Left lung (tissue), 10 donors: ENCODE data around the gene APMAP. TPM values are rescaled to one million over a fixed set of nuclear protein-coding genes. Genes with fewer than 3 reads are reported as not detected.

Source experiments
- ATAC-seq: fragments of 200-7000 bp; cut with Tn5 transposase; one replicate; pipeline ENCODE4 v1.9.1; 2020; ENCODE audit warnings: moderate library complexity
- DNase-seq, 4 donors: peaks; one replicate each; pipeline ENCODE4 v3.0.0-alpha.2; 2013 to 2020
- H3K27ac ChIP-seq, 2 donors: fragments of 200-600 bp; sonication (generic) in 1 of 2; one replicate each; pipeline versions ENCODE4 v1.5.0 to v1.8.0; 2020 to 2021
- H3K27me3 ChIP-seq, 2 donors: fragments of 200-600 bp; sonication (generic) in 1 of 2; one replicate each; pipeline versions ENCODE4 v1.5.0 to v1.8.0; 2020 to 2021
- H3K36me3 ChIP-seq, 2 donors: fragments of 200-600 bp; sonication (generic) in 1 of 2; one replicate each; pipeline versions ENCODE4 v1.5.0 to v1.8.0; 2020 to 2021
- H3K4me1 ChIP-seq, 2 donors: fragments of 200-600 bp; one replicate each; pipeline ENCODE4 v1.8.0; 2021
- H3K4me3 ChIP-seq, 2 donors: fragments of 200-600 bp; sonication (generic) in 1 of 2; one replicate each; pipeline versions ENCODE4 v1.5.0 to v1.8.0; 2020 to 2021; ENCODE audit warnings: mild to moderate bottlenecking in 1 of 2
- H3K9me3 ChIP-seq, 2 donors: fragments of 200-600 bp; sonication (generic) in 1 of 2; one replicate each; pipeline versions ENCODE4 v1.5.0 to v1.8.0; 2020 to 2021
- intact Hi-C, 2 donors: fragments of 100-400 bp; cut with DNase I; formaldehyde crosslinking; loops; one replicate each; pipeline versions ENCODE4 v1.11.2 to v1.14.2; 2022
- polyA plus RNA-seq, 6 donors: library from polyadenylated mRNA; unstranded; fragments of 120-200 nt; gene quantifications; one replicate each; pipeline ENCODE4 v1.2.1, GENCODE V29; 2013; ENCODE audit not compliant: insufficient read length in 6 of 6
- total RNA-seq, 2 donors: library from RNA; stranded (reverse); fragmentation: NEBNext Ultra II Directional; extraction: Animal tissue kit (Norgen Biotek cat#: 25700); gene quantifications; one replicate each; pipeline ENCODE4 v1.2.1, GENCODE V29; 2021
- TF ChIP-seq, protein P1 (sequence below), 2 donors: fragments of 200-600 bp; sonication (generic) in 1 of 2; IDR thresholded peaks; one replicate each; pipeline versions ENCODE4 v1.5.0 to v1.8.0; 2021; ENCODE audit warnings: antibody characterized with exemption in 2 of 2
- donor health status: DM: no; HTN: yes; CAD: no.
- donor health status: DM: no; HTN: no; CAD: no.

APMAP gene
- total and polyA plus RNA-seq, 8 donors = 76.2 to 90.2 (median 83.1) TPM

DNA sequence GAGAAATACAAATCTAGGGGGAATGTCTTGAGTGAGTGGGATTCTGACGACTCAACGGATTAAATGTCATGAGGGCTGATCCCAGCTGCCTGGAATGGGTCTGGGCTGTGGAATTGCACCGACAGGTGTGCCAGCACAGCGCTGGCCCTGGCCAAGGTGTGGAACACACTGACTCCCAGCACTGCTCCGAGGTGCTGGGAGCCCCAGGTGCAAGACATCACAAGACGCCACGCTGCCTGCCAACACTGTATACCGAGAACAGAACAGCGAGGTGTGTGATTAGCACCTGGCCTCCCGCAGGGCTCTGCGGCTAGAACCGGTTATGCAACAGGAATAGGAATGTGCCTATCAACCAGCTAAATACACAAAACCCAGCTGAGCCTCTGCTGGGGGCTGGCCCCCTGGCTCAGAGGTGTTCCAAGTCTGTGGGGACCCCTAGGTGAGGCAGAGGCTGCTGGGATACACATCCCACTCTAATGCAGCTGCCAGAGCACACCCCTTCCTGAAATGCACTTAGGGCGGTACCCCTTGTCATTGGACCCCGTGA, 24.8 kb upstream of the APMAP start:
- intact Hi-C loops = no loop called here
- H3K36me3 ChIP-seq = peaks cover 0 to 67% of the 10 kb centered on the region in 2 donors
- TF ChIP-seq, protein P1, sequence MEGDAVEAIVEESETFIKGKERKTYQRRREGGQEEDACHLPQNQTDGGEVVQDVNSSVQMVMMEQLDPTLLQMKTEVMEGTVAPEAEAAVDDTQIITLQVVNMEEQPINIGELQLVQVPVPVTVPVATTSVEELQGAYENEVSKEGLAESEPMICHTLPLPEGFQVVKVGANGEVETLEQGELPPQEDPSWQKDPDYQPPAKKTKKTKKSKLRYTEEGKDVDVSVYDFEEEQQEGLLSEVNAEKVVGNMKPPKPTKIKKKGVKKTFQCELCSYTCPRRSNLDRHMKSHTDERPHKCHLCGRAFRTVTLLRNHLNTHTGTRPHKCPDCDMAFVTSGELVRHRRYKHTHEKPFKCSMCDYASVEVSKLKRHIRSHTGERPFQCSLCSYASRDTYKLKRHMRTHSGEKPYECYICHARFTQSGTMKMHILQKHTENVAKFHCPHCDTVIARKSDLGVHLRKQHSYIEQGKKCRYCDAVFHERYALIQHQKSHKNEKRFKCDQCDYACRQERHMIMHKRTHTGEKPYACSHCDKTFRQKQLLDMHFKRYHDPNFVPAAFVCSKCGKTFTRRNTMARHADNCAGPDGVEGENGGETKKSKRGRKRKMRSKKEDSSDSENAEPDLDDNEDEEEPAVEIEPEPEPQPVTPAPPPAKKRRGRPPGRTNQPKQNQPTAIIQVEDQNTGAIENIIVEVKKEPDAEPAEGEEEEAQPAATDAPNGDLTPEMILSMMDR (IDR thresholded peaks at IDR 0.05) = no peak
- H3K27ac ChIP-seq = peak overlapping the region in 1 of 2 donors; percentile 21
- ATAC-seq (peak; percentile 93), DNase-seq (peak in 3 of 4 donors; percentile 75 to 88 (median 84))
- no peaks in the 10 kb centered on the region for H3K27me3 ChIP-seq
- no peaks in the 10 kb centered on the region for H3K9me3 ChIP-seq
- H3K4me3 ChIP-seq = no peak overlapping the region
- peaks cover 0 to 6% of the 10 kb centered on the region in 2 donors for H3K4me1 ChIP-seq

GRCh38 chr20:25016471-25016870, 23.9 kb upstream of the APMAP start:
- Histone ChIP-seq H3K27me3 (no peaks in the 10 kb centered on the region), H3K9me3 (no peaks in the 10 kb centered on the region), H3K4me3 (no peak overlapping the region), H3K36me3 (peaks cover 0 to 76% of the 10 kb centered on the region in 2 donors), H3K4me1 (peaks cover 0 to 5% of the 10 kb centered on the region in 2 donors), H3K27ac (no peak overlapping the region)
- ATAC-seq (no peak), DNase-seq (peak in 1 of 4 donors; percentile 14)
- intact Hi-C loops = no loop called here
- TF ChIP-seq, protein P1 (IDR thresholded peaks at IDR 0.05) = no peak

GRCh38 chr20:25015986-25016385, 23.4 kb upstream of the APMAP start:
- DNase-seq = peak in 1 of 4 donors; percentile 27
- Histone ChIP-seq H3K27me3 (no peaks in the 10 kb centered on the region), H3K4me1 (peaks cover 0 to 5% of the 10 kb centered on the region in 2 donors), H3K27ac (no peak overlapping the region), H3K4me3 (no peak overlapping the region), H3K9me3 (no peaks in the 10 kb centered on the region), H3K36me3 (peaks cover 0 to 78% of the 10 kb centered on the region in 2 donors)
- TF ChIP-seq, protein P1 (IDR thresholded peaks at IDR 0.05) = no peak
- intact Hi-C loops = no loop called here
- no peak for ATAC-seq

GRCh38 chr20:25014816-25015215, 22.3 kb upstream of the APMAP start:
- H3K36me3 ChIP-seq = peaks cover 0 to 78% of the 10 kb centered on the region in 2 donors
- no peaks in the 10 kb centered on the region for H3K27me3 ChIP-seq
- no peak overlapping the region for H3K27ac ChIP-seq
- ATAC-seq = no peak
- no peak overlapping the region for H3K4me3 ChIP-seq
- H3K9me3 ChIP-seq = no peaks in the 10 kb centered on the region
- peak in 1 of 4 donors; percentile 30 for DNase-seq
- intact Hi-C loops = no loop called here
- peaks cover 0 to 5% of the 10 kb centered on the region in 2 donors for H3K4me1 ChIP-seq
- TF ChIP-seq, protein P1 (IDR thresholded peaks at IDR 0.05) = no peak

DNA sequence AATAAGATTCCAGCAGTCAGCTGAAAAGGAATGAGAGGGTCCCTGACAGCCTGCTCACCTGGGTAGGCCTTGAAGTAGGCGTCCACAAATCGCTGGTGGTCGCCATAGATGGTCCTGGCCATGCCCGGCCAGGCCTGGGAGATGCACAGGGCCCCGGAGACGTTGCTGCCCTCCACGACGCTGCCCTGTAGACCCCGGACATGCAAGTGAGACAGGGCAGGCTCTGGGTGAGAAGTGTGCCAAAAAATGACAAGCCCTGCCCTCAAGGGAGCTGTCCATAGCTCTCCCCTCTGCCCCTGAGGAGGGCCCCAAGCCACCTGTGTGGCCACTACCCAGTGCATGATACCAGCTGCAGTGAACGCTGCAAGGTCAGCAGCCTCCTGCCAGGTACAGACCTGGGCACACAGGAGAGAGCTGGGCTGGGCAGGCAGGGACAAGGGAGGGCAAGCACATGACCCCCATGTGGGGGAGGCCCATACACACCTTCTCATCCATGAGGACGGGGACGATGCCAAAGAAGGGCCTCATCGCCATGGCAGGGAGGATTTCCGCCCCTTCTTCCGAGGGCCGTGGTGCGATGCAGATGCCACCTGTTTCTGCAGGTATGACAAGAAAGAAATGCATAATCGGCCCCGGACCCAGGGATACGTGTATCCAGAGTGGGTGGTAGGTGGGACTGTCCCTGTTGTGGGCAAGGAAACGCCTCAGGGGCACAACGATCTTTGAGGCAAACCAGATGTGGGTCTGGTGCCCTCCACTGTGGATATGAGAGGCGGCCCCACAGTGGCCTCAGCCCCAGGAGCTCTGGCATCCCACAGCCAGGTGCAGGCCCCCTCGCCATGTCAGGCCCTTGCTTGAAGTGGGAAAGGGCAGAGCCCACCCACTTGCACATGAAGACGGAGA, 21.2 kb upstream of the APMAP start:
- Histone ChIP-seq H3K36me3 (peaks cover 0 to 78% of the 10 kb centered on the region in 2 donors), H3K27me3 (no peaks in the 10 kb centered on the region), H3K4me3 (no peak overlapping the region), H3K9me3 (no peaks in the 10 kb centered on the region), H3K4me1 (peaks cover 0 to 5% of the 10 kb centered on the region in 2 donors), H3K27ac (no peak overlapping the region)
- TF ChIP-seq, protein P1 (IDR thresholded peaks at IDR 0.05) = no peak
- peak in 1 of 4 donors; percentile 18 for DNase-seq
- no peak for ATAC-seq
- intact Hi-C loops = no loop called here
